SJCRH30 (cell line): ENCODE results near the gene HHAT. TPM values are rescaled to one million over a fixed set of nuclear protein-coding genes. Genes with fewer than 3 reads are reported as not detected.

Experiments
- DNase-seq, 2 experiments: peaks; one replicate each; pipeline ENCODE4 v3.0.0-alpha.2; 2015 to 2020
- H3K27ac ChIP-seq: fragments of 250-450 bp; sonication (Bioruptor Pico); 2 replicates; pipeline ENCODE4 v1.5.1; 2020; ENCODE audit warnings: mild to moderate bottlenecking, moderate library complexity
- H3K27me3 ChIP-seq: fragments of 250-450 bp; sonication (Bioruptor Pico); 2 replicates; pipeline ENCODE4 v1.5.1; 2020; ENCODE audit warnings: mild to moderate bottlenecking, moderate library complexity
- H3K36me3 ChIP-seq: fragments of 250-450 bp; sonication (Bioruptor Pico); 2 replicates; pipeline ENCODE4 v1.5.1; 2020; ENCODE audit warnings: mild to moderate bottlenecking, moderate library complexity
- H3K4me1 ChIP-seq: fragments of 250-450 bp; sonication (Bioruptor Pico); 2 replicates; pipeline ENCODE4 v1.5.1; 2020; ENCODE audit warnings: mild to moderate bottlenecking, moderate library complexity
- H3K4me3 ChIP-seq: fragments of 250-450 bp; sonication (Bioruptor Pico); 2 replicates; pipeline ENCODE4 v1.5.1; 2020; ENCODE audit warnings: mild to moderate bottlenecking, moderate library complexity
- H3K9me3 ChIP-seq: fragments of 250-450 bp; sonication (Bioruptor Pico); replicated peaks from 2 replicates; pipeline ENCODE4 v1.5.1; 2020; ENCODE audit warnings: mild to moderate bottlenecking, moderate library complexity
- total RNA-seq: library from RNA; depleted of rRNA; stranded (reverse); fragments of >200 nt; shearing (Covaris generic); gene quantifications from 2 replicates; pipeline ENCODE4 v1.2.3, GENCODE V29; 2014

Gene HHAT
- total RNA-seq, 1 experiment from 2014 or later, result 5.1 TPM

DNA sequence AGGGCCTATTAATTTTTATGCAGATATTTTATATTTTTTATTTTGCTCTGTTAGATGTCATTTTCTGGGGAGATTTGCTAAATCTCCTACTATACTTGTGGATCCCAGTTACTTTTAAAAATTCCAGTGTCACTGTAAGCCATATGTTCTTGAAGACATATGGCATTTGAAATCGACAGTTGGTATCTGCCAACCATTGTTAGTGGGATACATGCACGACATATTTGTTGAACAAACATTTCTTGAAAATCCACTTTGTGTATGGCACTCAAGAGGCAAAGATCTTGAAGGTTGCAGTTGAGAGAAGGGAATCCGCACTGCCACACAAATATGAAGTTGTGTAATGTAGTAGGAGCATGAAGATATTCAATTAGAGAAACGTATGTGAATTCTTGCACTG is 287.7 kb downstream of the HHAT start:
- Histone ChIP-seq H3K36me3 (no peaks in the 10 kb centered on the region), H3K27me3 (no peaks in the 10 kb centered on the region; the same call in 1 of the 2 replicates), H3K9me3 (no peaks in the 10 kb centered on the region), H3K4me1 (no peaks in the 10 kb centered on the region), H3K4me3 (no peak overlapping the region), H3K27ac (no peak overlapping the region)
- no peak for DNase-seq

DNA sequence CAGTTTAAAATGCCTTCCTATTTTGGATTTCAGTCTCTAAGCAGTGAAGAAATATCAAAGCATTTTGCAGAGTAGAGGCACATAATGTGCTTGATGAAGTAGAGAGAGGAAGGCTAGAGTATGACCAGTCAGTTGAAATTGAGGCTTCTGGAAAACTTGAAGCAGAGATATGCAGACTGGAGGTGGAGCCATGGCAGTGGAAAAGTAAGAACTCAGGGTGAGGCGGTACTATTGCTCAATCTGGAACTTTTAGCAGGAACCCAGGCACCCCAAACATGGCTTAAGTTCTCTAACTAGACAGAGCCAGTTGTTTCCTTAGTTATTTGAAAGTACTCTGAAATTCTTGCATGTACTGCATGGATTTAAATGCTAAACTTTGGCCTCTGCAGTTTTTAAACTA is 288.6 kb downstream of the HHAT start:
- no peak for DNase-seq
- H3K36me3 ChIP-seq, result no peaks in the 10 kb centered on the region
- H3K9me3 ChIP-seq, result no peaks in the 10 kb centered on the region
- no peak overlapping the region for H3K27ac ChIP-seq
- H3K27me3 ChIP-seq, result no peaks in the 10 kb centered on the region; the same call in 1 of the 2 replicates
- no peaks in the 10 kb centered on the region for H3K4me1 ChIP-seq
- H3K4me3 ChIP-seq, result no peak overlapping the region

GRCh38 chr1:210618369-210618768 is 289.7 kb downstream of the HHAT start:
- H3K4me1 ChIP-seq, result no peaks in the 10 kb centered on the region
- H3K27me3 ChIP-seq, result no peaks in the 10 kb centered on the region; the same call in 1 of the 2 replicates
- no peak overlapping the region for H3K27ac ChIP-seq
- H3K36me3 ChIP-seq, result no peaks in the 10 kb centered on the region
- H3K9me3 ChIP-seq, result no peaks in the 10 kb centered on the region
- H3K4me3 ChIP-seq, result no peak overlapping the region
- no peak for DNase-seq

DNA sequence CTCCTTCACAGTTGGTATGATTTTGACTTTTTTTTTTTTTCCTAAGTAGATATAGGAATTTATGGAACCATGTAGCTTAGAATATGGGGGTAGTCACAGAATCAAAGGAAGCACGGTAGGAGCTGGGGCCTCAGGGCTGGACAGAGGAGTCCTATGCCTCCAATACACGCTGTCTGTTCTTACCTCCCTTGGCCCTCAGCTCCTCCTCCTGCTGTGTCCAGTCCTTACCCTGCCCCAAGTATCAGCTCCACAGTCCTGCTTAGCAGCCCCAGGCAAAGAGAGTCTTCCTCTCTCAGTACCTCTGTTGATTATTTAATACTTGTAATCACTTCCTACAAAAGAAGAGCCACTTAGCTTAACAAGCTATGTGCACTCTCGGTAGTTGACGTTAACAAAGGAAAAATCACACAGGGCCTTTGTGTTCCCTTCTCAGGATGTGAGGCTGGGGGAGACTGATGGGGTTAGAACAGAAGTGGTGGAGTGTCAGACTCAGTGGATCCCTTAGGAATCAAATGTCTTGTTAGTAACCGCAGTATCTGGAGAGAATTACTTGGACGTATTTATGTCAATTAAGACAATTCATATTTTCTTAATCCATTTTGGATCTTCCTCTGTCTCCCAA is 292.3 kb downstream of the HHAT start:
- no peak for DNase-seq

GRCh38 chr1:210621712-210622111 is 293.0 kb downstream of the HHAT start:
- Histone ChIP-seq H3K4me1 (peaks cover 6% of the 10 kb centered on the region), H3K27me3 (no peaks in the 10 kb centered on the region; the same call in 1 of the 2 replicates), H3K36me3 (no peaks in the 10 kb centered on the region), H3K9me3 (no peaks in the 10 kb centered on the region), H3K4me3 (no peak overlapping the region), H3K27ac (no peak overlapping the region)
- no peak for DNase-seq

More for the DNA sequence above, 292.3 kb downstream of the HHAT start:
- Histone ChIP-seq H3K27me3 (no peaks in the 10 kb centered on the region; the same call in 1 of the 2 replicates), H3K9me3 (no peaks in the 10 kb centered on the region), H3K4me1 (peaks cover 2% of the 10 kb centered on the region), H3K36me3 (no peaks in the 10 kb centered on the region), H3K27ac (no peak overlapping the region), H3K4me3 (no peak overlapping the region)

GRCh38 chr1:210624722-210625121 is 296.0 kb downstream of the HHAT start:
- no peaks in the 10 kb centered on the region for H3K27me3 ChIP-seq
- H3K9me3 ChIP-seq, result no peaks in the 10 kb centered on the region; the same call in 1 of the 2 replicates
- no peaks in the 10 kb centered on the region for H3K36me3 ChIP-seq
- no peak overlapping the region for H3K27ac ChIP-seq
- peaks cover 6% of the 10 kb centered on the region for H3K4me1 ChIP-seq
- peak in 1 of 2 experiments; percentile 29 for DNase-seq
- H3K4me3 ChIP-seq, result no peak overlapping the region

DNA sequence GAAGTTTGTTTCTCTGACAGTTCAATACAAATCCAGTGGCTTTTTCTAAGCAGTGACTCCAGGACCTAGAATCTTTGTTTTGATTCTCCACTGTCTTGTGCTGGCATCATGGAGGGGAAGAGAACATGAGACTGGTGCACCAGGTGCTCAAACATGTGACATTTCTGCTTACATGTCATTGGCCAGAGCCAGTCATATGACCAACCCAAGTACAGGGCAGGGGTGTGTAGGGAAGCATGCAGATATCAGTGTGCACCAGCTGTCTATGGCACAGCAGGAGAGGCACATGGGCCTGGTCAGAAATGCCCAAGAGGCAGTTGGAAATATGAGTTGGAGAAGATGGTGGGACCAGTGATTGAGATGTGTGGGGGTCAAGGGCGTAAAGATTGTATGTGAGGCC is 297.0 kb downstream of the HHAT start:
- Histone ChIP-seq H3K4me1 (peaks cover 6% of the 10 kb centered on the region), H3K9me3 (no peaks in the 10 kb centered on the region; the same call in 1 of the 2 replicates), H3K27me3 (no peaks in the 10 kb centered on the region), H3K27ac (no peak overlapping the region), H3K4me3 (no peak overlapping the region), H3K36me3 (no peaks in the 10 kb centered on the region)
- DNase-seq, result peak; percentile 43 to 63

GRCh38 chr1:210626341-210626740 is 297.6 kb downstream of the HHAT start:
- Histone ChIP-seq H3K4me1 (peaks cover 6% of the 10 kb centered on the region), H3K27ac (no peak overlapping the region), H3K4me3 (no peak overlapping the region), H3K27me3 (no peaks in the 10 kb centered on the region), H3K9me3 (no peaks in the 10 kb centered on the region; the same call in 1 of the 2 replicates), H3K36me3 (no peaks in the 10 kb centered on the region)
- DNase-seq, result no peak

- Histone ChIP-seq H3K9me3 (no peaks in the 10 kb centered on the region; the same call in 1 of the 2 replicates), H3K4me1 (peaks cover 14% of the 10 kb centered on the region), H3K27ac (no peak overlapping the region), H3K27me3 (no peaks in the 10 kb centered on the region), H3K36me3 (no peaks in the 10 kb centered on the region), H3K4me3 (no peak overlapping the region)
- DNase-seq, result no peak
These were observed 299.1 kb downstream of the HHAT start for GRCh38 chr1:210627755-210628154.

DNA sequence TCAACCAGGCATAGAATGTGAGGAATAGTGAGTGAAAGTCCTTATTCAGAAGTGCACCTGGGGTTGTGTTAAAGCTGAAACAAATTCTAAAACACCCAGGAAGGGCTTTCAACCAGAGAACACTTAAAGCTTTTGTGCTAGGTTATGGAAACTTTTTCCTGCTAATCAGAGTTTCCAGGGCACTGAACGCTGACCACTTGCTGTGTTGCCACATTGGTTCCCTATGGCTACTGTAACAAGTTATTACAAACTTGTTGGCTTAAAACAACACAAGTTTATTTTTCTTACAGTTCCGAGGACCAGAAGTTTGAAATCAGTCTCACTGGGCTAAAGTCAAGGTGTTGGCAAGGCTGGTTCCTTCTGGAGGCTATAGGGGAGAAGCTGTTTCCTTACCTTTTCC is 300.6 kb downstream of the HHAT start:
- no peak for DNase-seq
- Histone ChIP-seq H3K4me1 (peaks cover 14% of the 10 kb centered on the region), H3K27ac (no peak overlapping the region), H3K4me3 (no peak overlapping the region), H3K36me3 (no peaks in the 10 kb centered on the region), H3K9me3 (no peaks in the 10 kb centered on the region; the same call in 1 of the 2 replicates), H3K27me3 (no peaks in the 10 kb centered on the region)

DNA sequence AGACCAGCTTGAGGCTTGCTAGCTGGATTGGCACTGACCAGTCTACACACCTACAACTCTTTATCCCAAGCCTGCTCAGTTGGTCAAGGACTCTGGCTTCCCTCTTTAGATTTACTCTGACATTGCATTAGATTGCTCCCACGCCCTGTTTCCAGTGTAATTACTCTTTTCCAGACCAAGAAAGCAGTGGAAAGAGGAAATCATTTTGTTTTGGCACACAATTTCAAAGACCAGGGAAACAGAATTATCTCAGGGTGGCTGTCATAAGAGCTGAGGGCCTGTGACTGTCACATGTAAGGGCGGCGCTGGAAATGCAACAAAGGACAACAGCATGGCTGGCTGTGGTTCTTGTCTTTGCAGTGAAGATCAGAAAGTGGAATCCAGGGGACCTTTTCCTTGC is 302.7 kb downstream of the HHAT start:
- Histone ChIP-seq H3K27ac (no peak overlapping the region), H3K4me1 (peaks cover 8% of the 10 kb centered on the region), H3K9me3 (no peaks in the 10 kb centered on the region; the same call in 1 of the 2 replicates), H3K27me3 (no peaks in the 10 kb centered on the region), H3K36me3 (no peaks in the 10 kb centered on the region), H3K4me3 (no peak overlapping the region)
- no peak for DNase-seq

GRCh38 chr1:210633140-210633539 is 304.4 kb downstream of the HHAT start:
- DNase-seq, result no peak
- Histone ChIP-seq H3K9me3 (no peaks in the 10 kb centered on the region; the same call in 1 of the 2 replicates), H3K27ac (no peak overlapping the region), H3K4me3 (no peak overlapping the region), H3K27me3 (no peaks in the 10 kb centered on the region), H3K4me1 (peaks cover 8% of the 10 kb centered on the region; the same call in 1 of the 2 replicates), H3K36me3 (no peaks in the 10 kb centered on the region)

DNA sequence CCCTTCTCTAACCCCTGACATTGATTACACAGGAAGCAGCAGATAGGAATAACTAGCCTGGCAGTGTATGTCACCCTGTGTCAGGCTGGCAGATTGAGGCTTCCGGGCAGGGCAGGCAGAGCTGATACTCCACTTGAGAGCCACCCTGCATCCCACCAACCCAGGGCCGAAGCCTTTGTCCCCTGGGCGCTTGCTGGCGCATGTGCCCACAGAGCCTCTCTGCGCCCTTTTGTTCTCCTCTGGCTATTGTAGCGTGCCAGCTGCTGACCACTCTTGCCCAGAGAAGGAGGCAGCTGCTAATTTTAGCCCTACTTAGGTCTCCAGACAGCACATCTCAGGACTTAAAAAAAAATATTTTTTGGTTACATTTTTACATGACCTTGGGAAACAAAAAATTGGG is 304.9 kb downstream of the HHAT start:
- no peak overlapping the region for H3K27ac ChIP-seq
- no peak for DNase-seq
- no peak overlapping the region for H3K4me3 ChIP-seq
- no peaks in the 10 kb centered on the region; the same call in 1 of the 2 replicates for H3K9me3 ChIP-seq
- no peaks in the 10 kb centered on the region for H3K27me3 ChIP-seq
- H3K4me1 ChIP-seq, result peaks cover 8% of the 10 kb centered on the region; the same call in 1 of the 2 replicates
- no peaks in the 10 kb centered on the region for H3K36me3 ChIP-seq

DNA sequence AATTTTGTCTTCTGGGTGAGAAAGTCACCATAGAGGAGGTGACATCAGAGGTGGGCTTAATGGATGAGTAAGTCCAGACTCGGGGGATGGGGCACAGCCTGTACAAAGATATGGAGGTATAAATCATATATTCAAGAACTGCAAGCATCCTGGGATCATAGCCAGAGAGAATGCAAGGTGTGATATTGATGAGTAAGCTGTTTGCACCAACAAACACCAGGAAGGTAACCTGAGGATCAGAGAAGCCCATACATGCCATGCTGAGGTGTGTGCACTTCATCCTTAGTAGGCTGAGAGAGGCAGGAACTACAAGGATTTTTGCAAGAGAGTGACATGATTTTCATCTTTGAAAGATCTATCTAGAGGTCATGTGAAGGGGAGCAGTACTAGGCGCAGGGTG is 306.4 kb downstream of the HHAT start:
- H3K9me3 ChIP-seq, result no peaks in the 10 kb centered on the region
- no peak for DNase-seq
- no peak overlapping the region for H3K4me3 ChIP-seq
- no peaks in the 10 kb centered on the region for H3K27me3 ChIP-seq
- H3K36me3 ChIP-seq, result no peaks in the 10 kb centered on the region
- H3K4me1 ChIP-seq, result peaks cover 8% of the 10 kb centered on the region; the same call in 1 of the 2 replicates
- H3K27ac ChIP-seq, result no peak overlapping the region

DNA sequence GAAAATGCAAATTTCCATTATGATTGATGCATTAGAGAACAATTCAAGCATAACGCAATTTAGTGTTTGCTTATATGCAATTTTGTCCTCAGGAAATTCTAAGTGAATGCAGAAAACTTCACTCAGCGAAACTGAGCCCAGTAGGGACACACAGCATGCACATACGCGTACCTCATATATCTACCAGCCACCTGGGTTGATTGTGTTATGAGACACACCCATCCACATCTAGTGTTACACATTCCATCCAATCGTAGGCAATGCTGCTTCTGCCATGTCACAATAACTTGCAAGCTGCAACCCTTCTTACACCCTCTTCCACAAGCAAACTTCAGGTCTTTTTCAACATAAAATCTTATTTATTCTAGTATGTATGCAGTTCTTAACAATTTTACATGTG is 312.9 kb downstream of the HHAT start:
- DNase-seq, result no peak
- Histone ChIP-seq H3K4me1 (peaks cover 10% of the 10 kb centered on the region; the same call in 1 of the 2 replicates), H3K27ac (no peak overlapping the region), H3K36me3 (no peaks in the 10 kb centered on the region), H3K9me3 (no peaks in the 10 kb centered on the region), H3K4me3 (no peak overlapping the region), H3K27me3 (no peaks in the 10 kb centered on the region)
